HG03135 (cell line): ENCODE data around the gene NSMCE1.
A peak's percentile ranks its signal among the peaks of the same experiment; 100 is the strongest.
"Not testable (repeated sequence)": the region's sequence is repeated elsewhere in the genome, so short reads cannot be mapped to it uniquely, and the experiment has no call there.

Source experiments
- ATAC-seq: cut with Tn5 transposase; IDR thresholded peaks from one replicate; pipeline ENCODE4 v1.9.1; 2021; ENCODE audit warnings: mild to moderate bottlenecking, moderate library complexity; ENCODE audit not compliant: unreplicated experiment

NSMCE1 gene

GRCh38 chr16:27272697-27273096, 4.1 kb upstream of the NSMCE1 start:
- ATAC-seq = not testable (repeated sequence)

GRCh38 chr16:27272076-27272475, 3.5 kb upstream of the NSMCE1 start:
- ATAC-seq = no peak

GRCh38 chr16:27270349-27270748, 1.8 kb upstream of the NSMCE1 start:
- no peak for ATAC-seq

GRCh38 chr16:27269300-27270150, 953 bp upstream of the NSMCE1 start:
- no peak for ATAC-seq

GRCh38 chr16:27267037-27267677, 1.4 kb downstream of the NSMCE1 start:
- ATAC-seq = no peak

GRCh38 chr16:27265982-27266381, 2.6 kb downstream of the NSMCE1 start:
- ATAC-seq = no peak

- no peak for ATAC-seq
Measured at GRCh38 chr16:27264151-27264550, 4.4 kb downstream of the NSMCE1 start.

- ATAC-seq = not testable (repeated sequence)
Measured at GRCh38 chr16:27262904-27263423, 5.6 kb downstream of the NSMCE1 start.

GRCh38 chr16:27259710-27260109, 8.9 kb downstream of the NSMCE1 start:
- no peak for ATAC-seq

GRCh38 chr16:27258241-27258734, 10.3 kb downstream of the NSMCE1 start:
- ATAC-seq = no peak

GRCh38 chr16:27257271-27257670, 11.3 kb downstream of the NSMCE1 start:
- ATAC-seq = no peak

GRCh38 chr16:27256861-27257260, 11.7 kb downstream of the NSMCE1 start:
- ATAC-seq = no peak

- ATAC-seq = peak; percentile 78
Measured at GRCh38 chr16:27254262-27254811, 14.2 kb downstream of the NSMCE1 start.

- no peak for ATAC-seq
Measured at GRCh38 chr16:27253526-27253930, 15.0 kb downstream of the NSMCE1 start.

GRCh38 chr16:27252206-27252585, 16.4 kb downstream of the NSMCE1 start:
- ATAC-seq = no peak

- ATAC-seq = no peak
Measured at GRCh38 chr16:27251541-27252205, 16.9 kb downstream of the NSMCE1 start.

- not testable (repeated sequence) for ATAC-seq
Measured at GRCh38 chr16:27248886-27249285, 19.7 kb downstream of the NSMCE1 start.

GRCh38 chr16:27248036-27248435, 20.5 kb downstream of the NSMCE1 start:
- ATAC-seq = no peak

- ATAC-seq = not testable (repeated sequence)
Measured at GRCh38 chr16:27247076-27247475, 21.5 kb downstream of the NSMCE1 start.

GRCh38 chr16:27246439-27246838, 22.1 kb downstream of the NSMCE1 start:
- ATAC-seq = no peak
